ENCODE data around the gene GGTLC1.
"Not testable (repeated sequence)": the region's sequence is repeated elsewhere in the genome, so short reads cannot be mapped to it uniquely, and the experiment has no call there.

Gene GGTLC1

DNA sequence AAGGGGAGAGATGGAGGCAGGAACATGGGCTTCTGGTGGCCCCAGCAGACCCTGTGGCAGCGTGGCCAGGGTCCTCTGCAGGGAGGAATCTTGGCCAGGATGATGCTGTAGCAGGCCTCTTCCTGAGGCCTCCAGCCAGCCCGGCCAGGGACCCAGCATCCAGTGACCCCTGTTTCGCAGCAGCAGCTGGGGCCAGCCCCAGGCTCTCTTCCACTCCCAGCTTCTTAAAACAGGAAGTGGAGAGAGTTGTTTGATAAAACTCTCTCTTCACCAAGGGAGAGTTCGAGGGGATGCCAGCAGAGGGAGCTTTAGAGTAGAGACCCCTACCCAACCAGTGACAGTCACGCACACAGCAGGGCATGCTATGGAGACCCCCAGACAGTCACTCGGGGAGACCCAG, 10.1 kb downstream of the GGTLC1 start:
- H3K27me3 ChIP-seq (ENCODE audit: insufficient read depth, low read depth, severe bottlenecking); H3K4me3 ChIP-seq (ENCODE audit: low read depth, low read length); H3K36me3 ChIP-seq; H3K9me3 ChIP-seq (ENCODE audit: severe bottlenecking): not testable (repeated sequence)
- H3K27ac ChIP-seq, result peak overlapping the region; percentile 45; the same call in 1 of the 2 replicates
- DNase-seq, result peak; percentile 44
- TF ChIP-seq, protein P1, sequence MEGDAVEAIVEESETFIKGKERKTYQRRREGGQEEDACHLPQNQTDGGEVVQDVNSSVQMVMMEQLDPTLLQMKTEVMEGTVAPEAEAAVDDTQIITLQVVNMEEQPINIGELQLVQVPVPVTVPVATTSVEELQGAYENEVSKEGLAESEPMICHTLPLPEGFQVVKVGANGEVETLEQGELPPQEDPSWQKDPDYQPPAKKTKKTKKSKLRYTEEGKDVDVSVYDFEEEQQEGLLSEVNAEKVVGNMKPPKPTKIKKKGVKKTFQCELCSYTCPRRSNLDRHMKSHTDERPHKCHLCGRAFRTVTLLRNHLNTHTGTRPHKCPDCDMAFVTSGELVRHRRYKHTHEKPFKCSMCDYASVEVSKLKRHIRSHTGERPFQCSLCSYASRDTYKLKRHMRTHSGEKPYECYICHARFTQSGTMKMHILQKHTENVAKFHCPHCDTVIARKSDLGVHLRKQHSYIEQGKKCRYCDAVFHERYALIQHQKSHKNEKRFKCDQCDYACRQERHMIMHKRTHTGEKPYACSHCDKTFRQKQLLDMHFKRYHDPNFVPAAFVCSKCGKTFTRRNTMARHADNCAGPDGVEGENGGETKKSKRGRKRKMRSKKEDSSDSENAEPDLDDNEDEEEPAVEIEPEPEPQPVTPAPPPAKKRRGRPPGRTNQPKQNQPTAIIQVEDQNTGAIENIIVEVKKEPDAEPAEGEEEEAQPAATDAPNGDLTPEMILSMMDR (IDR thresholded peaks at IDR 0.05; ENCODE audit: low read depth, low read length), result peak; percentile 29

- Histone ChIP-seq H3K36me3 (no peaks in the 10 kb centered on the region), H3K27ac (no peak overlapping the region), H3K4me3 (ENCODE audit: low read depth, low read length) (no peak overlapping the region), H3K9me3 (ENCODE audit: severe bottlenecking) (no peaks in the 10 kb centered on the region), H3K27me3 (ENCODE audit: insufficient read depth, low read depth, severe bottlenecking) (no peaks in the 10 kb centered on the region)
- TF ChIP-seq, protein P1 (IDR thresholded peaks at IDR 0.05; ENCODE audit: low read depth, low read length), result no peak
- DNase-seq, result no peak
These were observed 13.6 kb downstream of the GGTLC1 start for GRCh38 chr20:23974966-23975365.

DNA sequence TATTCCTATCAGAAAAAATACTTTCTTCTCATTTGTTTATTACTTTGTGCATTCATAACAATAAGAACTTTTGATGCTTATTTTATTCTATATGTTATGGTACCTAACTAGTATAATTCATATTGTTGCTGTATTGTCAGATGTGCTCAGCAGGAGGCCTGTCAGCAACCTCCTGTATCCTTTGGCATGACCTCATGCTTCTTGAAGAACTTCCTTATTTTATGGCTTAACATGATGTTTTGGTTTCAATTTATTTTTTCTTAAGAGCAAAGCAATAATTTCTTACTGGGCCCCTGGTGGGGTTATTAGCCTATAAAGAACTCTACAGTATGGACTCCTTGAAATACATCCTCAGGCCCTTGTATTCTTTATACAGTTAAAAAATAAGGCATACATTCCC, 17.3 kb downstream of the GGTLC1 start:
- H3K9me3 ChIP-seq (ENCODE audit: severe bottlenecking), result no peaks in the 10 kb centered on the region
- TF ChIP-seq, protein P1 (IDR thresholded peaks at IDR 0.05; ENCODE audit: low read depth, low read length), result no peak
- no peak for DNase-seq

DNA sequence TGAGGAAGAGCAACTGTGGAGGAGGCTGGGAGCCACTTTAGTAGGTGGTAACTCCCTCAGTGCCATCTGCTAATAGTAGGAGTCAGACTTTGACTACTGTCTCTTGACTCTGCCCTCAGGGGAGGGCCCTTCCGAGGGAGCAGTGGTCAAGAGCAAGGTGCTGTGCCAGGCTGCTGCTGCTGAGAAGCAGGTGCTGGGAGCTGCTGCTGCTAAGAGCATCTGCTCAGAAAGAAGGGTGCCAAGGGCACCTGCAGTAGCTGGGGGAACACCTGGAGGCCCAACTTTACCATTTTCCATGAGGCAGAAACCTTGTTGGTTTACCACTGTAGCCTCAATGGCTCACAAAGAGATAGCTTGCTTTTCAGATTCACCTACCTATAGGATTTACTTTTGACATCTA, 18.5 kb downstream of the GGTLC1 start:
- Histone ChIP-seq H3K27me3 (ENCODE audit: insufficient read depth, low read depth, severe bottlenecking) (no peaks in the 10 kb centered on the region), H3K27ac (no peak overlapping the region), H3K36me3 (no peaks in the 10 kb centered on the region), H3K4me3 (ENCODE audit: low read depth, low read length) (no peak overlapping the region), H3K9me3 (ENCODE audit: severe bottlenecking) (peaks cover under 1% of the 10 kb centered on the region)
- no peak for DNase-seq
- TF ChIP-seq, protein P1 (IDR thresholded peaks at IDR 0.05; ENCODE audit: low read depth, low read length), result no peak

More for the DNA sequence above, 17.3 kb downstream of the GGTLC1 start:
- H3K36me3 ChIP-seq, result no peaks in the 10 kb centered on the region
- H3K27me3 ChIP-seq (ENCODE audit: insufficient read depth, low read depth, severe bottlenecking), result no peaks in the 10 kb centered on the region
- no peak overlapping the region for H3K4me3 ChIP-seq (ENCODE audit: low read depth, low read length)
- H3K27ac ChIP-seq, result no peak overlapping the region

DNA sequence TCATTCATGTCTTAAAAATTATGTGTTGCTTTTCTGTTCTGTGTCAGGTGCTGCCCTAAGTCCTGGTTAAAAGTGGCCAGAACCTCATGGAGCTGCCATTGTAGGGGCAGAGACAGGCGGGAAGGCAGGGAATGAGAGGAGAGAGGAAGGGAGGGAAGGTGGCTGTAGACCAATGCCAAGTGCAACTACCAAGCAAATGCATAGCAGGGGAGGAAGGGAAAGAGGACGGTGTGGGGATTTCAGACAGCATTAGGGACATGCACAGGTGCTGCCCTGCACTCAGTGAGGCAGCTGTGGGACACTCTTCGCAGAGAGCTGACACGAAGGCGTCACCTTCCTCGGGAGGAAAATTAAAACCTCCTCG, 21.0 kb downstream of the GGTLC1 start:
- Histone ChIP-seq H3K4me3 (ENCODE audit: low read depth, low read length) (no peak overlapping the region), H3K9me3 (ENCODE audit: severe bottlenecking) (peaks cover 11% of the 10 kb centered on the region), H3K27ac (no peak overlapping the region), H3K27me3 (ENCODE audit: insufficient read depth, low read depth, severe bottlenecking) (no peaks in the 10 kb centered on the region), H3K36me3 (no peaks in the 10 kb centered on the region)
- TF ChIP-seq, protein P1 (IDR thresholded peaks at IDR 0.05; ENCODE audit: low read depth, low read length), result no peak
- no peak for DNase-seq

- Histone ChIP-seq H3K9me3 (ENCODE audit: severe bottlenecking) (peaks cover 11% of the 10 kb centered on the region), H3K27me3 (ENCODE audit: insufficient read depth, low read depth, severe bottlenecking) (no peaks in the 10 kb centered on the region), H3K4me3 (ENCODE audit: low read depth, low read length) (no peak overlapping the region), H3K27ac (no peak overlapping the region), H3K36me3 (no peaks in the 10 kb centered on the region)
- no peak for DNase-seq
- TF ChIP-seq, protein P1 (IDR thresholded peaks at IDR 0.05; ENCODE audit: low read depth, low read length), result no peak
These were observed 21.5 kb downstream of the GGTLC1 start for GRCh38 chr20:23966927-23967615.

All from WERI-Rb-1 (cell line).